Activated T-cell treated with anti-CD3 and anti-CD28 coated beads for 24 hours (primary cell): Measurements from ENCODE around the gene CCDC74B.
"Not testable (repeated sequence)": the region's sequence is repeated elsewhere in the genome, so short reads cannot be mapped to it uniquely, and the experiment has no call there.

Experiments
- DNase-seq: peaks from one replicate; pipeline ENCODE4 v3.0.0-alpha.2; 2020; ENCODE audit warnings: low read depth

CCDC74B gene

GRCh38 chr2:130102597-130103363 is 42.1 kb downstream of the CCDC74B start:
- DNase-seq, result not testable (repeated sequence)
